A673 (cell line): Measurements from ENCODE around the gene ARMC12.

Source experiments
- CTCF ChIP-seq: fragments of 300-800, 200-600 bp; sonication (generic); conservative IDR thresholded peaks from 2 replicates; pipeline ENCODE4 v1.5.1; 2017; ENCODE audit warnings: low read depth, mild to moderate bottlenecking, antibody characterized with exemption, low read length, moderate library complexity, mixed read lengths
- EZH2 ChIP-seq: fragments of 200-600 bp; sonication (generic); IDR thresholded peaks from 2 replicates; pipeline ENCODE4 v1.6.1; 2017; ENCODE audit warnings: borderline replicate concordance, low read depth, mild to moderate bottlenecking, mixed read lengths, antibody characterized with exemption, low read length; ENCODE audit not compliant: poor library complexity, severe bottlenecking

DNA sequence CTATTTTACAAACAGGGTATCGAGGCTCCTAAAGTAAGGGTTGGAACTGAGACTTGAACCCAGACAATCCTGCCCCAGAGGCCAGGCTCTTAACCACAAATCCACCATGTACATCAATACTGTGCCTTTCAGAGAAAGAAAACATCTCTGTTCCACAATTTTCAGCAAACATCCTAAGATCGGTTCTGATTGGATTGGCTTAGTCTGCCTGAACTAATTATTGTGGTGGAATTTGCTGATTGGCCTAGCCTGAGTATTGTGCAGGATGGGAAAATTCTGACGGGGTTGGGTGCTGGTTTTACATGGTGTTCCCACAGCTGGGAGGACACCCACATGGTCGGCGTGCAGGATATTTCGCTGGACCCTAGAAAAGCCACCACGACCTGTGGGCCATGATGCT lies 43.9 kb downstream of the ARMC12 start, which contains the start of gene CLPSL1:
- TF ChIP-seq CTCF (no peak), EZH2 (no peak)
